GM21825 (cell line): ENCODE results near the gene ADPRS.

Source experiments
- ATAC-seq: cut with Tn5 transposase; IDR thresholded peaks from one replicate; pipeline ENCODE4 v1.9.1; 2021; ENCODE audit warnings: mild to moderate bottlenecking, moderate library complexity; ENCODE audit not compliant: unreplicated experiment

The ADPRS gene

DNA sequence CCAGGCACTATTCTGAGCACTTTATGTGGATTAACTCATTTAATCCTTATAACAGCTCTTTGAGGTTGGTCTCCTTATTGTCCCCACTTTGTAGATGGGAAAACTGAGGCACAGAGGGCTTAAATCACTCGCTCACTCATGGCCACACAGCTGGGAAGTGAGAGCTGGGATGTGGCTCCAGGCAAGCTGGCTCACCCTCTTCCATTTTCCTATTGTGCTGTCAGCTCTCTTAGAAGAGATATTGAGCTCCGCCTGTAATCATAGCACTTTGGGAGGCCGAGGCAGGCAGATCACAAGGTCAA, 40.2 kb downstream of the ADPRS start:
- no peak for ATAC-seq

DNA sequence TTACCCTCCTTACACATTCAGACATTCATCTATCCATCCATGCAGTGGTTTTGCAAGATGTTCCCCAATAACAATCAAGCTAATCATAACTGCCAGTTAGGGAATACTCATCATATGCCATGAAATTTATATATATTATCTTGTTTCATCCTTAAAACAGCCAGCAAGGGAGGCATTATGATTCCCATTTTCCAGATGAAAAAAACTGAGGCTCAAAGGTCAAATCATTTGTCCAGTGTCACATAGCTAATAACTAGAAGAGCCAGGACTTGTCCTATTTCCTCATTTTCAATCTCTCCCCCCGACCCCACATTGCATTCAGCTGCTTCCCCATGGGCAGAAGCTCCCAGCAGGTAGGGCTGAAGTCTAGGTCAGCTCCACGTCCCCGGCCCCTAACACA, 43.3 kb downstream of the ADPRS start:
- no peak for ATAC-seq

DNA sequence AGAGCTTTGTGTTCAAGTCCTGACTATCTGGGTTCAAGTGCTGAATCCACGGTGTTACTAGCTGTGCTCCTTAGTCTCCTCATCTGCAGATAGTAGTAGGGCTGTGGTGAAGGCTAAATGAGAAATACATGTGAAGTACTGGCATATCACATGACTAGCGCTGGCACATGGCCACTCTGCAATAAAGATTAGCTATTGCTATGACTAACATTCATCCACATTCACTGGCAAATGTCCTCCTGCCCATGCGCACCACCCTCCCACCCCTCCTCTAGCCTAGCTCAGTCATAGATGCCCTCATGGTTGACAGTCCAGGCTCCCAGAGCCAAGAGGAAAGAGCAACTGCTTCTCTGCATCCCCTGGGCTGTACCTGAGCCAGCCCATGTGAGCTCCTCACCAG, 44.8 kb downstream of the ADPRS start:
- ATAC-seq, result no peak

DNA sequence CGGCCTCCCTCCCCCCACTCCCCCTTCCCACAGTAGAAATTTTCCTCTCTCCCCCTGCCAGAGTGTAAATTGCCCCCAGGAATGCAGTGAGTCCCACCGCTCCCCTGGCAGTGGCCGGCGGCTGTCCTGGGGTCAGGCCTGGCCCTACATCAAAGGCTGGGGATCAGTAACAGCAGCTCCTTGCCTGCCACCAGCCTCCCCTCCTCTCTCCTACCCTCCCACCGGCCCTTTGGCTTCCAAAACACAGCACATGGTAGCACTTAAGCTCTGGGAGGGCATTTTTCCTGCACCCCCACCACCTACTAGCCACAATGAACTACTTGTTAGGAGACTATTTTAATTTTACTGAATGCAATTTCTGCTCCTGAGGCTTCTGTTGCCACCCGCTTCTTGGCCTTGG, 45.3 kb downstream of the ADPRS start:
- ATAC-seq, result no peak

DNA sequence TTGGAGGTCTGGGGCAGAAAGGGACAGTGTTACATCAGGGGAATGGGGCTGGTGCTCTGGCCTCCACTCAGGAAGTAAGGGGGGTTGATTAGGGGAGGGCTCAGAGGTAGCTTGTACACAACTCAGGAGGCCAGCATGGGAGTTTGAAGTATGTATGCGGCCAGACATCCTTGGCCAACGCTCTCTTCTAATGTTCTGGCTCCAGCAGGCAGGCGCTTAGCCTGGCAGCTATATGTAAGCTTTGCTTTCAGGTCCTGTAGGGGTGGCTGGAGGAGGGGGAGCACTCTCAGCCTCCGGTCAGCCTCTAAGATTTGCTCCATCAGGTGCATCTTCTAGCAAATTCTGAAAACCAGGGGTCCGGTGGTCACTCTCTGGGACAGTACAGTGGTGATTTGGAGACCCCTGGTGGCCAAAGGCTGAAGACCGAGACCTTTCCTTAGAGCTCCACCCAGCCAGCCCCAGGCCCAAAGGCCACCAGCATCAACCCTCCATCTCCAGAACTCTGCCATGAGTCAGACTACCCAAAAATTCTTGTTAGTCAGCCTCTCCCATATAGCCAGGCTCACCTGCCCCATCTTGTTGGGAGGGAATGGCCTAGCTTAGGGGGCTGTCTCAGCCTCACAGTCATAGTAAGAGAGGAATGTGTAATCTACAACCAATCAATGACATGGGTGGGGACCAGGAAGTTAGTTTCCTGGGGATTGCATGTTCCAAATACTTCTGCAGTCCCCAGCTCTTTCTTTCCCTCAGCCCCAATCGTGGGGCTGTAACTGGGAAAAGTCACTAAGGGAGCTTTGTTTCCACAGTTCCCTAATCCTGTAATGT, 46.0 kb downstream of the ADPRS start:
- ATAC-seq, result no peak

DNA sequence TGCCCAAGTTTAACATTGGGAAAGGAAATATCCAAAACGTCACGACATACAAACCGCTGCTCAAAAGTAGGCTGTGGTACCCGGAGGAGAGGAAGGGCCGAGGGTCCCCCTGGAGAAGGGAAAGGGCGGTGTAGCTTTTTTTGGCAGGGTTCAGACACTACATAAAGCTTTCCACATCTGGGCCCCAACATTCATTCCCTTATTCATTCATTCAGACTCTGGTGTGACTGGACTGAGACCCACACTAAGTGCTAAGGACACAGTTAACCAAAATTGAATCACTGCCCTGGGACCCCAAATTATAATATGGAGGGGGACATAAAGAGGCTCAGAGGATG, 46.6 kb downstream of the ADPRS start:
- no peak for ATAC-seq

- ATAC-seq, result no peak
Measured at GRCh38 chr1:36135796-36136195, 47.1 kb downstream of the ADPRS start.

- no peak for ATAC-seq
Measured at GRCh38 chr1:36136535-36136934, 47.8 kb downstream of the ADPRS start.

DNA sequence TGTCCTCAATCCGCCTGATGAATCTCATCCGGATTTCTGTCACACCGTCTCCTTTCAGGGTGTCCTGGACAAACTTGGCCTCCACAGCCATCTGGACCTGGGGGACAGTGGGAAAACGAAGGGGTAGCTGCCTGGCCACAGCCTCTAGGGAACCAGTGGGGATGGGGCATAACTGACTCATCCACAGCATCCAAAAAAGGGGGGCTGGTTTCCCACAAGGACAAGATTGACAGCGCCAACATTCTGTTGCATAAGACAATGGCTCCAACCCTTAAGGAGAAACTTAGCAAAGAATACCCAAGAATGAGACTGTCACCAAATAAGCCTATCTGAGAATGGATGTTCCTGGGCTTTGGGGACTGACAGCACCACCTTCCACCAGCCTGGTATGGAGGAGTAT, 48.5 kb downstream of the ADPRS start:
- no peak for ATAC-seq

DNA sequence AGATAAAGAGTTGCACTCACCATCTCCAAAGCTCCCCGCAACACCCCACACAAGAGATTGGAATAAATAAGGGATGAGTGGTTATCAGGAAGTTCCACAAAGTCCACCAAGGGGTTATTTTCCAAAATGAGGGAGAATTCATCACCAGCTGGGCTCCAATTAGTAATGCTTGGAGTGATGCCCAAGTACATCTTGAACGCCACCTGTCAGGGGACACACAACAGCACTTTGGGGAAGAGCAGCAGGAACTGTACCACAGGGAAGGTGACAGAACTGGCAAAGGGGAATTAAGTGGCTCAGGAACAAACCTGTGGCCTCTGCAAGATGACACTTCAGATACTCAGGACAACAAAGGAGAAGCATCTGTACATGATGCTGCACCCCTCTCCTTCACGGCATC, 49.1 kb downstream of the ADPRS start:
- no peak for ATAC-seq

DNA sequence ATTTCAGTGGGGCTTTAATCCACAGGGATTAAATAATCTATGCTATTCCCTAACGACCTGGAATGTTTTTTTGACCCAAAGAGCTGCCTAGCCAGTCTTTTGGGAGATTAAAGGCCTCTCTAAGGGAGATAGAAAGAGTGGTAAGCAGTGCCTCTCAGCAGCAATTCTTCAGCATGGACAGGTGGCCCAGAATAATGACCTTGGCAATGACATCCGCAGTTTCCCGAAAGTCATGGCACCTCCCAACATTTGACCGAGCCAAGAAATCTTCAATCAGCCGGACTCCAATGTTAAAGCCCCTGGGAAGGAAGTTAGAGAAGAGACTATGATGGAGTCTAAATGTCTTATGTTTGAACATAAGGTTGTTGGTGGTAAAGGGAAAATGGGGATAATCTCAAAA, 50.8 kb downstream of the ADPRS start:
- ATAC-seq, result no peak

- no peak for ATAC-seq
Measured at GRCh38 chr1:36142121-36142520, 53.4 kb downstream of the ADPRS start.

DNA sequence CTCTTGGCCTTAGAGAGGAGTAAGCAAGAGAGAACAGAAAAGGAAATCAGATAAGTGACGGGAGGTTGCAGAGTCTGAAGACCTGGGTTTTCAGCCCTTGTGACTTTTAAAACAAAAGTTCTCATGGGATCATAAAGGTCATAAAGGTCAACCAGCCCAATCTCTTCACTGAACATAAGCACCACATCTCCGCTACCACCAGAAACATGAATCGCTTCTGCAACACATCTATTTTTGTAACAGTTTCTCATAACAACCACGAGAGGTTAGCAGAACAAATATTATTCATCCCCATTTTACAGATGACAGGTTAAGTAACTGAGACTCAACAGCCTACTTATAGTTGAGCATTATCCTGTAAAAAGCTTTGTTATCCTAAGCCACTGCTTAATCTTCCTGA, 54.7 kb downstream of the ADPRS start:
- ATAC-seq, result no peak
